Skin of body (tissue), 2 donors: ENCODE results near the gene GOLGA8B. TPM values are rescaled to one million over a fixed set of nuclear protein-coding genes. Genes with fewer than 3 reads are reported as not detected.
"Not testable (repeated sequence)": the region's sequence is repeated elsewhere in the genome, so short reads cannot be mapped to it uniquely, and the experiment has no call there.

Source experiments
- DNase-seq: peaks from one replicate; lab custom pipeline; 2025; lab: John Stamatoyannopoulos, UW
- total RNA-seq: library from RNA; depleted of rRNA; stranded (reverse); fragments of >200 nt; gene quantifications from one replicate; pipeline ENCODE4 v1.2.3, GENCODE V29; 2014

GOLGA8B gene
- 12.3 TPM for total RNA-seq

DNA sequence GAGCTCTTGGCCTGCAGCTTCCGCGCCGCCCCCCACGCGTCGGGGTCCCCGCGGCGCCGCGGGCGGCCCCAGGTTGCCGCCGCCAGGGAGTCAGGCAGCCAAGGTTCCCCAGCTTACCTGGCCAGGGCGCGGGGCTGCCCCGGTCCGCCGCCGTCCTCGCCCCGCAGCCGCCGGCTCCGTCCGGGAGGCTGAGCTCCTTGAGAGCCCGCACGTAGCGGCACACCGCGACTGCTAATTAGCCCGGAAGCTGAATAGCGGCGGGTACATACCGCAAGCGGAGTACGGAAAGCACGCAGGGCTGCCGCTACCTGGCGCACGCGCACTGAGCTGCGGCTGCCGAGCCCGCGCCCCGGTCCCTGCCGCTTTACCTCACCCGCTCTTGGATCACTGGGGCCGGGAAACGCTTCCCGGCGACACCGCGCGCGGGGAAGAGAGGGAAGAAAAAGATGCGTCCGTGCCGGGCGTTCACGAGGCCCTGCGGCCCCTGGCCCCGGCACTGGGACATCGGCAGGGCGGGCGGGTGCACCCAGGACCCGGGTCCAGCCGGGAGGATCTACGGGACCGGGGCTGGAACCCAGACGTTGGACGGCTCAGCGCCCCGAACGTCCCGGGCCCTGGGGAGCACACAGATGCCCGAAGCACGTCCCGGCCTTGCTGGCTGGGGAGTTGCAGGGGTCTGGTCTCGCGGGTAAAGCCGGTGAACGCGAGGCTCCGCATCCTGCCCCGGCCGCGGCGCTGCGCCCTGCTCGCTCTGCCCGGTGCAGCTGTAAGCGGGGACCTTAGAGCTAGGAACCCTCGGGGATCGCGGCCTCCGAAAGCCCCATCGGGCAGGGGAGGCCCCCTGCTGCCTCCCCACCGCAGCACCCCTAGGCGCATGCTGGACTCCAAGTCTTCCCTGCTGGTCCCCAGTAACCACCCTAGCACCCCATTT lies at the start of gene GOLGA8B:
Gene GOLGA8B (minus strand): TSS at position 253 of the 931 bp plus-strand sequence. CDS start 47,739 bp downstream, outside the sequence.
- no peak for DNase-seq

DNA sequence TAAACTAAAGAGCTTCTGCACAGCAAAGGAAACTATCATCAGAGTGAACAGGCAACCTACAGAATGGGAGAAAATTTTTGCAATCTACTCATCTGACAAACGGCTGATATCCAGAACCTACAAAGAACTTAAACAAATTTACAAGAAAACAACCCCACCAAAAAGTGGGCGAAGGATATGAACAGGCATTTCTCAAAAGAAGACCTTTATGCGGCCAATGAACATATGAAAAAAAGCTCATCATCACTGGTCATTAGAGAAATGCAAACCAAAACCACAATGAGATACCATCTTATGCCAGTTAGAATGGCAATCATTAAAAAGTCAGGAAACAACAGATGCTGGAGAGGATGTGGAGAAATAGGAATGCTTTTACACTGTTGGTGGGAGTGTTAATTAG lies 49.7 kb upstream of the GOLGA8B start:
- DNase-seq = not testable (repeated sequence)

- DNase-seq = no peak
Observed at GRCh38 chr15:34628577-34629152, 45.2 kb upstream of the GOLGA8B start.

- no peak for DNase-seq
Observed at GRCh38 chr15:34625007-34625406, 41.6 kb upstream of the GOLGA8B start.

GRCh38 chr15:34621675-34622074 lies 38.2 kb upstream of the GOLGA8B start:
- no peak for DNase-seq

GRCh38 chr15:34620814-34621213 lies 37.4 kb upstream of the GOLGA8B start:
- no peak for DNase-seq

GRCh38 chr15:34620142-34620541 lies 36.7 kb upstream of the GOLGA8B start:
- no peak for DNase-seq

- DNase-seq = no peak
Observed at GRCh38 chr15:34619151-34619550, 35.7 kb upstream of the GOLGA8B start.

DNA sequence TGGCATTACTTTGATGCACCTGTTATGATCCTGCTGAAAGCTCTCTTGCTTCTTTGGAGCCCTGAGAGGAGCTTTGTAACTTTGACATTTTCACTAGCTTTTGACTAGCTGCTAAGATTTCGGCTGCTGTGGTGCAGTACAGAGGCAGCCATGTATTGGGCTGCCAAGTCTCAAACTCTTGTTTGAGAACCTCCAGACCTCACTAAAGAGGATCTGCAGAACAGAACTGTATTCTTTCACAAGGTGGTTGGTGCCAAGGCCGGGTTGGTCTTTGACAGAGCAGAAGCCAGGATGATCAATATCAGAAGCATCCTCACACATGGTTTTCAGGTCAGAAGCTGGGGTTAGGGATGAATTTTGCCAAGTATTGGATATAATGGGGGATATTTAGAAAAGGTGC lies 34.6 kb upstream of the GOLGA8B start:
- no peak for DNase-seq

GRCh38 chr15:34616613-34617012 lies 33.2 kb upstream of the GOLGA8B start:
- DNase-seq = no peak

DNA sequence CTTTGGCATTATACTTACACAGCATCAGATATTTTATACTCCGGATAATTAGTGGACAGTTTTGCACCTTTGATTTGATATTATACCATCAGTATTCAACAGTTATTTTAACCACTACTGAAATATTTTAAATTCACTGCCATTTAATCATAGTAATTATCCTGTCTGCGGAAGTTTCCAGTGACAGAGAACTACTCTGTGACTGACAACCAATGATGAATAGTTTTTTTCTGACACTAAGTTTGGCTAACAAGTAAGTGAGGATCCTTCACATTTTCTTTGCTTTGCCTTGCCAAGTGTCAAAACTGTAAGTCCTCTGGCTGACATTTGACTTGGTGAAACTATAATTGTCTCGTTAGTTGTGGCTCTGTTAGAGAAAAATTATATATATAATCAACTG lies 30.5 kb upstream of the GOLGA8B start:
- DNase-seq = no peak

DNA sequence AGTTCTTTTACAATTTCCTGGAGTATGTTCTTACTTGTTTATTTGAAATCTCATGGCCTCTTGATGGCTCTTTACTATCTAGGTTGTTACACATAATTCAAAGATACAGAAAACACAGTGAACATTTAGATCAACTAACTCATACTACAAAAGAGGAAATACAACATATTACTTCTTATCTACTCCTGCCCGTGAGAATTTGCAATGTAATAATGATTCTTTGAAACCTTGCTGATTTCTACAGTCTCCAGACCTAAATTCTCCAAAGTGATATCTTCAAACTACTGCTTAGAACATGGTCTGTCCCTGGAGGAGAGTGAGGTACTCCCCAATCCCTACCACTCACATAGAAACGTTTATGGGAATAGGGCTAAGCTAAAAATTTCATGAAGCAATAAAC lies 29.9 kb upstream of the GOLGA8B start:
- DNase-seq = no peak

- DNase-seq = no peak
Observed at GRCh38 chr15:34610354-34610753, 26.9 kb upstream of the GOLGA8B start.

DNA sequence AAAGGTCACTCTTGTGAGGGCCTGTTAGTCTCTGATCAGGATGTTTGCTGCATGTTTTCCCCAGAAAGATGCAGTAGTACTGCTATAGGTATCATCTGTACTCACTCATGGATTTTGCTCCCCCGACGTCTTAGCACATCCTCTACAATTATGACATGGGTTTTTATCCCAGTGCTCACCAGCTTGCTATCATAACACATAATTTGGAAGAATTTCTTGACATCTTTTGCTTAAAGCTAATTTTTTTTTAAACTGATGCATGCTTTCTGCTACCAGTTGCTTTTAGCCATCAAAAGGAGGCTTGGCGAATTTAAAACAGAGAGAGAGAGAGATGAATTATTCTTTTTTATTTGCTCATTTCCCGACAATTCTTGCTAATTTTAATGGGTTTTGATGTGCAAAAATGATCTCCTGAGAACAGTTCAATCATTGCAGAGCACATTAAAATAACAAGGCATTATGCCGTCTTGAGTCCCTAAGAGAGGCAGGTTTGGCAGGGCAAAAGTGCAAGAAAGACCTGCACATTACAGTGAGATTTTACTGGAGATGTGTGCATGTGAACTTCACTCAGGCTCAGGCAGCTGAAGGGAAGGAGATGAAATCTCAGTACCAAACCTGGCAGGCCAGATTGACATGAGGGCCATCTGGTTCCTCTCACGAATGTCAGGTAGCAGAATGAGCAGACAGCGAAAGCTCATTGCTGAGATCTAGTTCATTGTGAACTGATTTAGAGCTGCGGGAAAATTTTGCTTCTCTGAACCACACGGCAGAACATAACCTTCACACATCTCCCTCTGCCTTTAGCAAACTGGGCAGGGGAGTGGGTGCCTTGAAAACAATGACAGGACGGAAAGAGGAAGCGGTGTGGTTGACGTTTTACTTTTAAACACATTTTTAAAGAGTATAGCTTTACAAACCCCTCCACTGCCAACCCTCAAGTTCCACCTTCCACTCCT lies 25.9 kb upstream of the GOLGA8B start:
- DNase-seq = no peak

- DNase-seq = no peak
Observed at GRCh38 chr15:34608517-34608916, 25.1 kb upstream of the GOLGA8B start.

DNA sequence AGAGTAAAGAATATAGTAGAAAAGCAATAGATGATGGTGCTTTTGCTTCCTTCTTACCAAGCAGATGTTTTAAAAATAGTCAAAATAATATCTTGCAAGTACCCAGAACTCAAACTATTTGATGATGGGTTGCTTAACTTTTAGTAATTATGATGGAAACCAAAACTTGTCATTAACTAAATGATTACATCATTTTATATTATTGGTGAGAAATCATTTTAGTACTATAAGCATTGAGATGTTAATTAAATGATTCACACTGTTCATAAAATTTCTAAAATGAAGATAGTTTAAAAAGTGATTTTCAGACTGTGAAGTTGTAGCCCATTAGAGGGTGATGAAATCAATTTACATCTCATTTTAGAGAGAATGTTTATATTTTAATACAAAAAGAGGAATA lies 24.4 kb upstream of the GOLGA8B start:
- DNase-seq = no peak

GRCh38 chr15:34606545-34606944 lies 23.1 kb upstream of the GOLGA8B start:
- no peak for DNase-seq

DNA sequence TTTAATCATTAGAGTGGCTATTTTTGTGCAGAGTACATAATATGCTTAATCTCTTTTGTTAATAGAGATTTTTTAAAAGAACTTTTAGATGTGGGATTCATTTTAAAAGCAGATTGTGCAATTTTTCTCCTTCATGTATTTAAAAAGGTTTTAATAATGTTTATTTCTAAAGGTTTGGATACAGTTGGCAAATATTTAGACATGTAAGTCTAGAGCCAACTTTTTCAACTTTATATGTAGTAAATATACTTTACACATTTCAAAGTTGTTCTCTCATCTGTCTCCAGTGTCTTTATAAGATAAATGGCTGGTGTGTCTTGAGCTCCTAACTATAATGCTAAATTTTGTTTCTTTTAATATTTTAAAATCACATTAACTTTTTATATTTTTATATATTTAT lies 22.7 kb upstream of the GOLGA8B start:
- DNase-seq = no peak

GRCh38 chr15:34603095-34603494 lies 19.6 kb upstream of the GOLGA8B start:
- DNase-seq = no peak

- DNase-seq = no peak
Observed at GRCh38 chr15:34600923-34601322, 17.5 kb upstream of the GOLGA8B start.

GRCh38 chr15:34598799-34599585 lies 15.5 kb upstream of the GOLGA8B start:
- DNase-seq = no peak
